KMS-11 (cell line): ENCODE measurements around the gene NRG2.
A peak's percentile ranks its signal among the peaks of the same experiment; 100 is the strongest.

Source experiments
- H2AFZ ChIP-seq: fragments of 200-600 bp; sonication (generic); 2 replicates; pipeline ENCODE4 v1.6.1; 2016; ENCODE audit warnings: antibody characterized with exemption, mixed run types, low read depth
- H3K27ac ChIP-seq: fragments of 200-600 bp; sonication (generic); 2 replicates; pipeline ENCODE4 v1.6.1; 2016; ENCODE audit warnings: mild to moderate bottlenecking, mixed run types
- H3K27me3 ChIP-seq: fragments of 200-600 bp; sonication (generic); 2 replicates; pipeline ENCODE4 v1.6.1; 2017; ENCODE audit warnings: mild to moderate bottlenecking, low read depth, mixed run types, moderate library complexity; ENCODE audit not compliant: insufficient read depth
- H3K36me3 ChIP-seq: fragments of 200-600 bp; sonication (generic); 2 replicates; pipeline ENCODE4 v1.6.1; 2017; ENCODE audit warnings: mild to moderate bottlenecking, mixed run types; ENCODE audit not compliant: insufficient read depth
- H3K4me1 ChIP-seq: fragments of 200-600 bp; sonication (generic); 2 replicates; pipeline ENCODE4 v1.6.1; 2016; ENCODE audit warnings: mild to moderate bottlenecking, low read depth, mixed run types; ENCODE audit not compliant: poor library complexity, severe bottlenecking
- H3K4me2 ChIP-seq: fragments of 200-600 bp; sonication (generic); 2 replicates; pipeline ENCODE4 v1.7.0; 2016; ENCODE audit warnings: mild to moderate bottlenecking, mixed run types
- H3K4me3 ChIP-seq: fragments of 200-600 bp; sonication (generic); IDR thresholded peaks from 2 replicates; pipeline ENCODE4 v1.6.1; 2017; ENCODE audit warnings: low read depth, low read length, mixed read lengths; ENCODE audit not compliant: insufficient read depth
- H3K79me2 ChIP-seq: fragments of 200-600 bp; sonication (generic); 2 replicates; pipeline ENCODE4 v1.6.1; 2016; ENCODE audit warnings: low read depth, mixed run types; ENCODE audit not compliant: insufficient read depth
- H3K9ac ChIP-seq: fragments of 200-600 bp; sonication (generic); 2 replicates; pipeline ENCODE4 v1.6.1; 2016; ENCODE audit warnings: mild to moderate bottlenecking, mixed run types
- H4K20me1 ChIP-seq: fragments of 200-600 bp; sonication (generic); 2 replicates; pipeline ENCODE4 v1.6.1; 2016; ENCODE audit warnings: mild to moderate bottlenecking, mixed run types; ENCODE audit not compliant: insufficient read depth
- CTCF ChIP-seq: fragments of 200-600 bp; sonication (generic); conservative IDR thresholded peaks from 2 replicates; pipeline ENCODE4 v1.6.1; 2017; ENCODE audit warnings: low read depth, mild to moderate bottlenecking, antibody characterized with exemption, low read length, moderate library complexity, mixed read lengths

NRG2 gene

GRCh38 chr5:139971202-139971725 is 71.8 kb downstream of the NRG2 start:
- Histone ChIP-seq H3K79me2 (peaks cover 7% of the 10 kb centered on the region; the same call in 1 of the 2 replicates), H3K4me3 (no peak overlapping the region), H3K27me3 (no peaks in the 10 kb centered on the region), H3K4me1 (peaks cover 14% of the 10 kb centered on the region), H3K27ac (no peak overlapping the region), H3K4me2 (no peak overlapping the region), H4K20me1 (no peaks in the 10 kb centered on the region), H3K9ac (no peak overlapping the region), H2AFZ (no peak overlapping the region), H3K36me3 (no peaks in the 10 kb centered on the region)
- no peak for TF ChIP-seq CTCF

GRCh38 chr5:139969318-139969717 is 73.8 kb downstream of the NRG2 start:
- no peaks in the 10 kb centered on the region for H3K36me3 ChIP-seq
- H4K20me1 ChIP-seq, result 0 out of 2 replicates have a peak, but pooled peaks cover 6% of the 10 kb centered on the region
- 0 out of 2 replicates have a peak overlapping the region, but pooled peaks have one; percentile 21 for H3K4me2 ChIP-seq
- H3K4me1 ChIP-seq, result peaks cover 14% of the 10 kb centered on the region
- no peak for TF ChIP-seq CTCF
- no peaks in the 10 kb centered on the region for H3K27me3 ChIP-seq
- H3K79me2 ChIP-seq, result 0 out of 2 replicates have a peak, but pooled peaks cover 7% of the 10 kb centered on the region
- no peak overlapping the region for H2AFZ ChIP-seq
- H3K4me3 ChIP-seq, result no peak overlapping the region
- H3K27ac ChIP-seq, result no peak overlapping the region
- no peak overlapping the region for H3K9ac ChIP-seq

GRCh38 chr5:139968547-139969261 is 74.4 kb downstream of the NRG2 start:
- 0 out of 2 replicates have a peak overlapping the region, but pooled peaks have one; percentile 21 for H3K4me2 ChIP-seq
- H3K4me1 ChIP-seq, result peaks cover 18% of the 10 kb centered on the region

DNA sequence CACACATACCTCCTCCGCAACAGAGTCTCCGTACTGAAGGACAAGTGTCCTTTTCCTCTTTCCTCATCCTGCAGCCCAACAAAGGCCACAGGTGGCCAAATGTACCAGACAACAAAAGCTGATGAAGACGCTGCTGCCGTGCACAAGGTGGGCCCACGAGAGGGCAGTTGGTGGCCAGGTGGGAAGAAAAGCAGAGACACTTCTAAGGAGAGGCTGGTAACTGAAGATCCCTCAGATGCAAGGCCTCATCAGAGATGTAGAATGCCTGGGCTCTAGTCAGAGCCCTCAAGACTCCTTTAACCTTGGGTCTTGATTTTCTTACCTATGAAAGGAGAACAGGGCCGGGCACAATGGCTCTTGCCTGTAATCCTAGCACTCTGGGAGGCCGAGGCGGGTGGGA is 75.7 kb downstream of the NRG2 start:
- Histone ChIP-seq H3K79me2 (0 out of 2 replicates have a peak, but pooled peaks cover 7% of the 10 kb centered on the region), H3K4me3 (no peak overlapping the region), H3K4me1 (peaks cover 29% of the 10 kb centered on the region), H3K4me2 (no peak overlapping the region), H3K36me3 (no peaks in the 10 kb centered on the region), H3K9ac (no peak overlapping the region), H3K27me3 (no peaks in the 10 kb centered on the region), H4K20me1 (0 out of 2 replicates have a peak, but pooled peaks cover 10% of the 10 kb centered on the region), H3K27ac (no peak overlapping the region), H2AFZ (no peak overlapping the region)
- TF ChIP-seq CTCF, result no peak

More at GRCh38 chr5:139968547-139969261, 74.4 kb downstream of the NRG2 start:
- H4K20me1 ChIP-seq, result 0 out of 2 replicates have a peak, but pooled peaks cover 10% of the 10 kb centered on the region
- H3K9ac ChIP-seq, result no peak overlapping the region
- no peak overlapping the region for H3K4me3 ChIP-seq
- H3K27ac ChIP-seq, result no peak overlapping the region
- no peaks in the 10 kb centered on the region for H3K27me3 ChIP-seq
- H3K36me3 ChIP-seq, result no peaks in the 10 kb centered on the region
- H2AFZ ChIP-seq, result no peak overlapping the region
- 0 out of 2 replicates have a peak, but pooled peaks cover 7% of the 10 kb centered on the region for H3K79me2 ChIP-seq
- TF ChIP-seq CTCF, result peak; percentile 98
